GM12878 (cell line): ENCODE measurements around the gene ZBTB24.

ENCODE experiments used
- BCL3 ChIP-seq: IDR thresholded peaks from 2 replicates; pipeline ENCODE4 v1.6.1; 2011; ENCODE audit warnings: borderline replicate concordance, low read depth, mild to moderate bottlenecking, moderate library complexity, low read length; ENCODE audit not compliant: insufficient read depth, poor library complexity, severe bottlenecking
- CTCF ChIP-seq, 3 experiments: IDR thresholded peaks in 2 of 3; conservative IDR thresholded peaks in 1 of 3; 2 replicates each; pipeline ENCODE4 v1.5.1; 2011; ENCODE audit warnings: low read depth in 3 of 3, low read length in 3 of 3, mild to moderate bottlenecking in 3 of 3, control low read depth in 2 of 3, moderate library complexity in 2 of 3, inconsistent platforms in 1 of 3, mixed read lengths in 1 of 3; ENCODE audit not compliant: control insufficient read depth in 2 of 3, insufficient read depth in 1 of 3; ENCODE audit errors: extremely low read depth in 1 of 3
- FOS ChIP-seq: IDR thresholded peaks from 3 replicates; pipeline ENCODE4 v1.6.1; 2011; ENCODE audit warnings: borderline replicate concordance; ENCODE audit not compliant: insufficient read length; ENCODE audit errors: extremely low read depth
- MYC ChIP-seq: IDR thresholded peaks from 2 replicates; pipeline ENCODE4 v1.6.1; 2011; ENCODE audit warnings: mild to moderate bottlenecking, low read length, moderate library complexity, inconsistent platforms; ENCODE audit not compliant: insufficient read depth, insufficient replicate concordance, insufficient read length, severe bottlenecking
- NFYB ChIP-seq: IDR thresholded peaks from 2 replicates; pipeline ENCODE4 v1.6.1; 2011; ENCODE audit warnings: low read depth, mild to moderate bottlenecking, low read length, improper control_type of control experiment, moderate library complexity; ENCODE audit not compliant: insufficient read depth
- NRF1 ChIP-seq: conservative IDR thresholded peaks from 2 replicates; pipeline ENCODE4 v1.6.1; 2011; ENCODE audit warnings: mild to moderate bottlenecking, low read depth, low read length, improper control_type of control experiment
- SUZ12 ChIP-seq: fragments of 200-600 bp; sonication (generic); IDR thresholded peaks from one replicate; pipeline ENCODE4 v1.6.1; 2018; ENCODE audit warnings: antibody characterized with exemption, mild to moderate bottlenecking; ENCODE audit not compliant: unreplicated experiment

- TF ChIP-seq NFYB (no peak), SUZ12 (no peak), NRF1 (no peak), CTCF (IDR thresholded peaks at IDR 0.05 in 2 of 3, conservative IDR thresholded peaks at IDR 0.05 in 1 of 3; ENCODE audit: control insufficient read depth in 2 of 3, extremely low read depth in 1 of 3, insufficient read depth in 1 of 3, low read depth in 3 of 3, low read length in 3 of 3) (no peak), BCL3 (no peak), MYC (no peak), FOS (no peak)
Observed at GRCh38 chr6:109523478-109523877, 40.5 kb upstream of the ZBTB24 start.
